Caki2 (cell line): ENCODE data around the gene GALNT9. TPM values are rescaled to one million over a fixed set of nuclear protein-coding genes. Genes with fewer than 3 reads are reported as not detected.
"Not testable (repeated sequence)": the region's sequence is repeated elsewhere in the genome, so short reads cannot be mapped to it uniquely, and the experiment has no call there.

Experiments used
- DNase-seq: peaks from one replicate; pipeline ENCODE4 v3.0.0-alpha.2; 2015; ENCODE audit warnings: low read depth
- in situ Hi-C: cut with HindIII; loops from 2 replicates; pipeline ENCODE4 v1.10.0; 2016; ENCODE audit warnings: low sequenced_read_pairs, low pct_unique_long_range_greater_than_20kb, mixed read lengths
- total RNA-seq: library from RNA; depleted of rRNA; stranded (reverse); fragments of >200 nt; shearing (Covaris generic); gene quantifications from 2 replicates; pipeline ENCODE4 v1.2.3, GENCODE V29; 2014; ENCODE audit warnings: low replicate concordance

GALNT9 gene
- total RNA-seq, 1 experiment from 2014 or later, result 14.6 TPM

GRCh38 chr12:132206046-132206434, 123.3 kb downstream of the GALNT9 start:
- DNase-seq, result no peak
- in situ Hi-C loops, result no loop called here

GRCh38 chr12:132205271-132206045, 123.9 kb downstream of the GALNT9 start:
- in situ Hi-C loops, result no loop called here
- DNase-seq, result no peak

- DNase-seq, result no peak
- in situ Hi-C loops, result no loop called here
Observed at GRCh38 chr12:132204793-132205270, 124.6 kb downstream of the GALNT9 start.

- DNase-seq, result no peak
- in situ Hi-C loops, result no loop called here
Observed at GRCh38 chr12:132204063-132204792, 125.2 kb downstream of the GALNT9 start.

GRCh38 chr12:132202929-132203721, 126.3 kb downstream of the GALNT9 start:
- DNase-seq, result no peak
- in situ Hi-C loops, result no loop called here

- in situ Hi-C loops, result no loop called here
- no peak for DNase-seq
Observed at GRCh38 chr12:132201391-132202120, 127.8 kb downstream of the GALNT9 start.

- in situ Hi-C loops, result no loop called here
Observed at GRCh38 chr12:132200800-132201199, 128.6 kb downstream of the GALNT9 start.

GRCh38 chr12:132199526-132200319, 129.7 kb downstream of the GALNT9 start:
- DNase-seq, result no peak
- in situ Hi-C loops, result no loop called here

More at GRCh38 chr12:132200800-132201199, 128.6 kb downstream of the GALNT9 start:
- DNase-seq, result no peak

- DNase-seq, result no peak
- in situ Hi-C loops, result no loop called here
Observed at GRCh38 chr12:132199101-132199500, 130.3 kb downstream of the GALNT9 start.

- in situ Hi-C loops, result no loop called here
- no peak for DNase-seq
Observed at GRCh38 chr12:132197581-132198354, 131.6 kb downstream of the GALNT9 start.

GRCh38 chr12:132196873-132197390, 132.5 kb downstream of the GALNT9 start:
- in situ Hi-C loops, result no loop called here
- no peak for DNase-seq

GRCh38 chr12:132196038-132196872, 133.1 kb downstream of the GALNT9 start:
- no peak for DNase-seq
- in situ Hi-C loops, result no loop called here

- in situ Hi-C loops, DNase-seq: not testable (repeated sequence)
Observed at GRCh38 chr12:132195242-132195641, 134.1 kb downstream of the GALNT9 start.

- in situ Hi-C loops, result no loop called here
- DNase-seq, result no peak
Observed at GRCh38 chr12:132194556-132194955, 134.8 kb downstream of the GALNT9 start.

- DNase-seq, result no peak
- in situ Hi-C loops, result no loop called here
Observed at GRCh38 chr12:132194056-132194455, 135.3 kb downstream of the GALNT9 start.
